Measurements from ENCODE around the gene WDR82. TPM values are rescaled to one million over a fixed set of nuclear protein-coding genes. Genes with fewer than 3 reads are reported as not detected.

WDR82 gene
- total and polyA plus RNA-seq, 2 of the 8 experiments (the other 6 are each of a cell fraction or from before 2014, with no cell fraction given) = 33.5 to 82.7 TPM

GRCh38 chr3:52270252-52270754, 8.1 kb downstream of the WDR82 start (continued):
- TF ChIP-seq CHD2 (IDR thresholded peaks at IDR 0.05; ENCODE audit: low read length) = no peak
